Activated T-helper 2 cell treated with anti-CD3 and anti-CD28 coated beads, Interferon-gamma antibody, Interleukin-2, Interleukin-4, amounts not matched to agents 10 μg/mL and 5 μg/mL and 100 μg/mL, durations not matched to agents 14 hours and 24 hours and 36 hours (primary cell): ENCODE measurements around the gene ALOX15. TPM values are rescaled to one million over a fixed set of nuclear protein-coding genes. Genes with fewer than 3 reads are reported as not detected.
"Not testable (repeated sequence)": the region's sequence is repeated elsewhere in the genome, so short reads cannot be mapped to it uniquely, and the experiment has no call there.

ENCODE experiments used
- DNase-seq: peaks from one replicate; pipeline ENCODE4 v3.0.0; 2021; ENCODE audit warnings: low spot score
- H3K27ac Mint-ChIP-seq: one replicate; pipeline ENCODE4 v1.8.0; 2021; ENCODE audit warnings: mixed read lengths
- H3K27me3 Mint-ChIP-seq: one replicate; pipeline ENCODE4 v1.8.0; 2021; ENCODE audit warnings: low read depth, mixed read lengths
- H3K36me3 Mint-ChIP-seq: one replicate; pipeline ENCODE4 v1.8.0; 2021; ENCODE audit warnings: low read depth, mixed read lengths
- H3K4me1 Mint-ChIP-seq: one replicate; pipeline ENCODE4 v1.8.0; 2021; ENCODE audit warnings: low read depth, mixed read lengths
- H3K4me3 Mint-ChIP-seq: one replicate; pipeline ENCODE4 v1.8.0; 2021; ENCODE audit warnings: low read depth, mild to moderate bottlenecking, moderate library complexity, mixed read lengths
- H3K9me3 Mint-ChIP-seq: one replicate; pipeline ENCODE4 v1.8.0; 2021; ENCODE audit warnings: mixed read lengths
- intact Hi-C: fragments of 100-400 bp; cut with micrococcal nuclease; formaldehyde crosslinking; loops from one replicate; pipeline ENCODE4 v1.15.1; 2023
- total RNA-seq: library from RNA; stranded (reverse); gene quantifications from 2 replicates; pipeline ENCODE4 v1.2.3, GENCODE V29; 2022

The ALOX15 gene
- total RNA-seq, 1 donor from 2014 or later = not detected

DNA sequence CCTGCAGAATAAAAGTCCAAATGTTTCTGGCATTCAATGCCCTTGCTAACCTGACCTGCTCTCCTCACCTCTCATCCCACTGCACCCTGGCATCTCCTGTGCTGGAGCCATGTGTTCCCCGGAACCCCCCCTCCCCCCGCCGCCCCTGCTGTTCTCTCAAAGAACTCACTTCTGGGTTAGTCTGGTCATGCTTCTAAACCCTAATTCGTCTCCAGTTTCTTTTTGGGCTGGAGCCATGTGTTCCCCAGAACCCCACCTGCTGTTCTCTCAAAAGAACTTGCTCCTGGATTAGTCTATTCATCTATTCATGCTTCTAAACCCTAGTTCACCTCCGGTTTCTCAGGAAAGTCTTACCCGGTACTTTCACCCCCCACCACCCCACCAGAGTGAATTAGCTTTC lies 808 bp upstream of the ALOX15 start:
- DNase-seq = no peak
- H3K27ac Mint-ChIP-seq = no peak overlapping the region
- H3K4me1 Mint-ChIP-seq = peaks cover 10% of the 10 kb centered on the region
- H3K36me3 Mint-ChIP-seq = no peaks in the 10 kb centered on the region
- intact Hi-C loops = no loop called here
- H3K4me3 Mint-ChIP-seq = no peak overlapping the region
- peaks cover 68% of the 10 kb centered on the region for H3K27me3 Mint-ChIP-seq
- no peaks in the 10 kb centered on the region for H3K9me3 Mint-ChIP-seq

DNA sequence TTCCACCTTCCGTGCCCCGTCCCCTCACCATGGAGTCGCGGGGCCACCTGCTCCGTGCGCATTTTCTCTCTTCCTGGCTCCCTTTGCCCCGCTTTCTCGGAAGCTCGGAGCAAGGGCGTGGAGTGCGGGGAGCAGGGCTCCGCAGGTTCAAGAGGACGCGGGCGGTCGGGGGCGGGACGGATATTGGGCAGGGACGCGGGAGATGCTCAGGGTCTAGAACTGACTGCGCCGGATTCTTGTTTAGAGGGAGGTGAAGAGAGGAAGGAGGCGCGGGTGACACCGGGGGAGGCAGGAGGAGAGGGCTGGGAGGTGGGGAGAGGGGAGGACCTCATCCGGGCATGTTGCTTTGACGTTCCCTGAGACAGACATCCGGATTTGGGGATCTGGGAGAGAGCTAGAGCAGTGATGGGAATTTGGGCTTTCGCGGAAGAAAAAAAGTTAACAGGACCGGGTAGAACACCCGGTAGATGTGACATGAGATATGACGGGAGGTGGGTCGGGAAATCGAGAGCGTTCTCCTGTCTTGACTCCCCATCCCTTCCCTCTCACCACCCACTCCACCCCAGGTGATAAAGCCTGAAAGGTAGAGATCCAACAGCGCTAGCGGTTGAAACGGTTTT lies 799 bp downstream of the ALOX15 start:
- intact Hi-C loops, H3K27ac Mint-ChIP-seq, H3K4me3 Mint-ChIP-seq, H3K36me3 Mint-ChIP-seq, H3K9me3 Mint-ChIP-seq, DNase-seq: not testable (repeated sequence)
- peaks cover 22% of the 10 kb centered on the region for H3K4me1 Mint-ChIP-seq
- peaks cover 78% of the 10 kb centered on the region for H3K27me3 Mint-ChIP-seq

- peaks cover 77% of the 10 kb centered on the region for H3K27me3 Mint-ChIP-seq
- H3K36me3 Mint-ChIP-seq, DNase-seq, H3K9me3 Mint-ChIP-seq, intact Hi-C loops, H3K27ac Mint-ChIP-seq, H3K4me3 Mint-ChIP-seq: not testable (repeated sequence)
- H3K4me1 Mint-ChIP-seq = peaks cover 25% of the 10 kb centered on the region
Observed at GRCh38 chr17:4639301-4640059, 2.0 kb downstream of the ALOX15 start.

DNA sequence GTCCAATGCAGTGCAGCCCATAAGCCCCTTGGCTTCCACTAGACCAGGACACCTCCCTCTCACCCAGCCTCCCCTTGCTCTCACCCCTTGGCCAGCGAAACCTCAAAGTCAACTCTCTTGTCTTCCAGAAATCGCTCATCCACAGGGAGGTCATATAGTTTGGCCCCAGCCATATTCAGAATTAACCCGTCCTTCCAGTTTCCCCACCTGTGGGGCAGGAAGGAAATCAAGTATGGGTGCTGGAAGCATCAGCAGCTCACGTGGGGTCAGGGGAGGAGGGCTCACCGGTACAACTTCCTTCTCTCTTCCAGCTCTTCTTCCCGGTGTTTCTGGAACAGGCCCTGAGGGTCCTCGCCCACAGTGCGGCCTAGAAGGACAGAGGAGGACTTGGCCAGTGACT lies 2.7 kb downstream of the ALOX15 start:
- Mint-ChIP-seq H3K27me3 (peaks cover 74% of the 10 kb centered on the region), H3K4me1 (peaks cover 25% of the 10 kb centered on the region)
- DNase-seq, H3K4me3 Mint-ChIP-seq, intact Hi-C loops, H3K27ac Mint-ChIP-seq, H3K9me3 Mint-ChIP-seq, H3K36me3 Mint-ChIP-seq: not testable (repeated sequence)

DNA sequence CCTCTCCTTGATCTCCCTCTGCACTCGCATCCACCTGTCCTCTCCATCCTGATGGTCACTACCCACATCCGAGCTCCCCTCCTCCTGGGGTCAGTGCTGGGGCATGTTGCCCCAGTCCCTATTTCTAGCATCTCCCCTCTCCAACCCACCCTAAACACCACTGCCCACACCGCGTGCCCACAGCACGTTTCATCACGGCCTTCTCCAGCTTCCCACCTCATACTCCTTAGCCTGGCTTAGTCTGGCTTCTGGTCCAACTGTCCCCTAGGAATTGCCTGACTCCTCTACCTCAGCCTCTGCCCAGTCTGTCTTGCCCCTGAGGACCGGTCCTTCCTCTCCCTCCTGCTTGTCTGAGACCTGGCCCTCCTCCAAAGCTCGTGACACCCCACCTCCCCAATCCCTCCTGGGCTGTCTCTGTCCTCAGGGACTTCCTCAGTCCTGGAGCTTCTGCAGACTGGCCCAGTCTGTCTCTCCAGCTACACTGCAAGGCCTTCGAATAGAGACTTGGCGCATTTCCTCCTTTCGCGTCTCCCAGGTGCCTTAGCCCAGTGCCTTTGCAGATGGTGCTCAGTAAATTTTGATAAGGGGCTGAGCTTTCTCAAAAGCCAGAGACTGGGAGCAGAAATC lies 4.9 kb downstream of the ALOX15 start:
- intact Hi-C loops = no loop called here
- H3K27me3 Mint-ChIP-seq = peaks cover 55% of the 10 kb centered on the region
- no peaks in the 10 kb centered on the region for H3K9me3 Mint-ChIP-seq
- H3K36me3 Mint-ChIP-seq = no peaks in the 10 kb centered on the region
- H3K4me3 Mint-ChIP-seq = no peak overlapping the region
- peaks cover 23% of the 10 kb centered on the region for H3K4me1 Mint-ChIP-seq
- DNase-seq = no peak
- no peak overlapping the region for H3K27ac Mint-ChIP-seq

GRCh38 chr17:4635823-4636375 lies 5.6 kb downstream of the ALOX15 start:
- Mint-ChIP-seq H3K27me3 (peaks cover 52% of the 10 kb centered on the region), H3K27ac (no peak overlapping the region), H3K4me1 (peaks cover 23% of the 10 kb centered on the region), H3K4me3 (no peak overlapping the region), H3K9me3 (no peaks in the 10 kb centered on the region), H3K36me3 (no peaks in the 10 kb centered on the region)
- intact Hi-C loops = no loop called here
- no peak for DNase-seq

DNA sequence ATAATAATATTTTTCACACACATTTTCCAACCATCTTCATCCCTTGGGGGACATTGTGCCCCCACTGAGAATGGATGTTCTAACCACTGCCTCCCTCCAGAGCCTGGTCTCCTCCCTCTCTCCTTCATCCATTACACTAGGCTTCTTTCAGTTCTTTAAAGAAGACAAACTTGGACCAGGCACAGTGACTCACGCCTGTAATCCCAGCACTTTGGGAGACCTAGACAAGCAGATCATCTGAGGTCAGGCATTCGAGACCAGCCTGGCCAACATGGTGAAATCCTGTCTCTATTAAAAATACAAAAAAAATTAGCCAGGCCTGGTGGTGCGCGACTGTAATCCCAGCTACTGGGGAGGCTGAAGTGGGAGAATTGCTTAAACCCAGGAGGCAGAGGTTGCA lies 6.5 kb downstream of the ALOX15 start:
- Mint-ChIP-seq H3K4me3 (no peak overlapping the region), H3K9me3 (no peaks in the 10 kb centered on the region), H3K4me1 (peaks cover 20% of the 10 kb centered on the region), H3K27ac (no peak overlapping the region), H3K36me3 (no peaks in the 10 kb centered on the region), H3K27me3 (peaks cover 48% of the 10 kb centered on the region)
- intact Hi-C loops = loop anchor here (5.0 kb wide), 1 partner anchor 157 kb away; no protein-coding TSS in a partner anchor
- no peak for DNase-seq

- no peak for DNase-seq
- Mint-ChIP-seq H3K36me3 (no peaks in the 10 kb centered on the region), H3K9me3 (no peaks in the 10 kb centered on the region), H3K4me3 (no peak overlapping the region), H3K4me1 (peaks cover 16% of the 10 kb centered on the region), H3K27me3 (peaks cover 40% of the 10 kb centered on the region), H3K27ac (no peak overlapping the region)
- intact Hi-C loops = loop anchor here (5.0 kb wide), 1 partner anchor 159 kb away; no protein-coding TSS in a partner anchor
Observed at GRCh38 chr17:4633643-4634042, 7.8 kb downstream of the ALOX15 start.

DNA sequence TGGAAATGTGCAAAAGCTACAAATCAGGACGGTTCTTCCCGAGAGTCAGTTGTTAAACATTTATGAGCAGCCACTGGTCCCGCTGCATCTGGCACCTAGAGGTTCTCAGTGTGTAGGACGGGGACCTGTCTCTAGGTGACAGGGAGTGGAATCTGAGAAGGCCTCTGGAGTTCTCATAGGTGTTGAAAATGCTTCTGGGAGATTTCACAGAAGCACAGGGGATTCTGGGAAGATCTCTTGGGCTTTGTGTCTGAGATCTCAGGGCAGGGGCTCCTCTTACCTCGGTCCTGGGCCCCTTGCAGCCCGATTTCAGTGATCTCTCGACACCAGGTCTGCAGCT lies 8.9 kb downstream of the ALOX15 start:
- Mint-ChIP-seq H3K36me3 (no peaks in the 10 kb centered on the region), H3K27ac (no peak overlapping the region), H3K9me3 (no peaks in the 10 kb centered on the region)

GRCh38 chr17:4631836-4632580 lies 9.5 kb downstream of the ALOX15 start:
- Mint-ChIP-seq H3K9me3 (no peaks in the 10 kb centered on the region), H3K27me3 (peaks cover 31% of the 10 kb centered on the region), H3K4me3 (no peak overlapping the region), H3K4me1 (peaks cover 15% of the 10 kb centered on the region), H3K27ac (no peak overlapping the region), H3K36me3 (no peaks in the 10 kb centered on the region)
- DNase-seq = no peak
- intact Hi-C loops = loop anchor here (5.0 kb wide), 1 partner anchor 160 kb away; no protein-coding TSS in a partner anchor

More for the DNA sequence above, 8.9 kb downstream of the ALOX15 start:
- H3K4me3 Mint-ChIP-seq = no peak overlapping the region
- DNase-seq = no peak
- peaks cover 32% of the 10 kb centered on the region for H3K27me3 Mint-ChIP-seq
- H3K4me1 Mint-ChIP-seq = peaks cover 15% of the 10 kb centered on the region
- intact Hi-C loops = loop anchor here (5.0 kb wide), 1 partner anchor 160 kb away; no protein-coding TSS in a partner anchor

DNA sequence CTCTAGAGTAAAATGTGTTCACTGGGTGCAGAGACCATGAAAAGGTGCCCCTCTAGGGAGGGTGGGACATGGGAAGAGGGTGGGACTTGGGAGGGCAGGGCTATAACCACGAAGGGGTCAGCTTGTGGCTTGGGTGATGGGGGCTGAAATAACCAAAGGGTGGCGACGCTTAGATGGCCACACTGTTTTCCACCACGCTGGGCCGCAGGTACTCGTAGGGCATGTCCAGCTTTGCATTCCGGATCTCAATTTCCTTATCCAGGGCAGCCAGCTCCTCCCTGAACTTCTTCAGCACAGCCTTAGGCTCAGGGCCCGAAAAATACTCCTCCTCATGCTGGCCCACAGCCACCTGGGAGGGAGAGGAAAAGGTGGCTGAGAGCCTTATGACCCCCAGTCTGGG lies 10.0 kb downstream of the ALOX15 start:
- DNase-seq = no peak
- intact Hi-C loops = loop anchor here (5.0 kb wide), 1 partner anchor 161 kb away; no protein-coding TSS in a partner anchor
- no peak overlapping the region for H3K27ac Mint-ChIP-seq

DNA sequence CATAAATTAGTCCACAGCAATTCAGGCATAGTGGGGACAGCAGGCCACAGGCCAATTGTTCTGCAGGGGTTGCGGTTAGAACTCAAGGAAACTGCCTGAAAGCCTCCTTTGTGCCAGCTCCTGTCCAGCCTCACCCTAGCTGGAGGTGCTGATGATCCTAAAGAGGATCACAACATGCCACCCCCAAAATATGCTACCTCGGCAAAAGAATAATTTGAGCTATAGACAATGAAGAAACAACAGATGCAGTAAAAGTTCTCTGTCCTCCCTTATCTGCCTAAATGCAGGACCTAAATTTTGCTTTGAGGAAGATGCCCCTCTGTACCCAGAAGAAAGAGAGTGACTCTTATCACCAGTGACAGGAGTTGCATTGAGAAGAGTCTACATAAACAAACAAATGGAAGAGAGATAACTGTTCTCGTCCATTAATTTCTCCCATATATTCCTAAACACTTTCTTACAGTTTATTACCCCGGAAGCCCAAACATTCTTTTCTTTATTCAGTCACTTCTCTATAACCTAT lies 14.7 kb downstream of the ALOX15 start:
- H3K27me3 Mint-ChIP-seq = peaks cover 38% of the 10 kb centered on the region
- no peaks in the 10 kb centered on the region for H3K4me1 Mint-ChIP-seq
- intact Hi-C loops = loop anchor here (1.0 to 5.0 kb wide), 2 partner anchors 60 to 204 kb away; no protein-coding TSS in a partner anchor
- DNase-seq = no peak
- H3K4me3 Mint-ChIP-seq = no peak overlapping the region
- no peak overlapping the region for H3K27ac Mint-ChIP-seq
- H3K9me3 Mint-ChIP-seq = peaks cover 5% of the 10 kb centered on the region
- no peaks in the 10 kb centered on the region for H3K36me3 Mint-ChIP-seq

More for the DNA sequence above, 10.0 kb downstream of the ALOX15 start:
- Mint-ChIP-seq H3K36me3 (no peaks in the 10 kb centered on the region), H3K9me3 (no peaks in the 10 kb centered on the region), H3K4me3 (no peak overlapping the region), H3K27me3 (peaks cover 30% of the 10 kb centered on the region), H3K4me1 (peaks cover 11% of the 10 kb centered on the region)
